Measurements from ENCODE around the gene CD84.

- TF ChIP-seq CTCF (conservative IDR thresholded peaks at IDR 0.05; ENCODE audit: low read depth, low read length) (no peak), EZH2 (IDR thresholded peaks at IDR 0.05; ENCODE audit: borderline replicate concordance, low read depth, low read length, poor library complexity, severe bottlenecking) (no peak)
Observed at GRCh38 chr1:160539990-160540858, 39.1 kb downstream of the CD84 start.
